ENCODE measurements around the gene OR10S1. TPM values are rescaled to one million over a fixed set of nuclear protein-coding genes. Genes with fewer than 3 reads are reported as not detected.

OR10S1 gene
- total RNA-seq, 1 experiment from 2014 or later: not detected

Other genes starting within 250 kb of the OR10S1 start
- gene ZNF202, start 236.1 kb downstream of the OR10S1 start, total RNA-seq (2014; rRNA removed; shearing (Covaris generic); ENCODE audit: low replicate concordance): 10.0 and 21.2 TPM in 2 replicates
- gene OR6X1, start 223.3 kb downstream of the OR10S1 start, total RNA-seq (2014; rRNA removed; shearing (Covaris generic); ENCODE audit: low replicate concordance): not detected in 2 replicates
- gene OR6M1, start 171.4 kb downstream of the OR10S1 start, total RNA-seq (2014; rRNA removed; shearing (Covaris generic); ENCODE audit: low replicate concordance): not detected in 2 replicates
- gene TMEM225, start 92.1 kb downstream of the OR10S1 start, total RNA-seq (2014; rRNA removed; shearing (Covaris generic); ENCODE audit: low replicate concordance): not detected in 2 replicates
- not detected in 2 replicates for gene OR8D4, start 75.6 kb downstream of the OR10S1 start, total RNA-seq (2014; rRNA removed; shearing (Covaris generic); ENCODE audit: low replicate concordance)
- gene OR4D5, start 38.2 kb downstream of the OR10S1 start, total RNA-seq (2014; rRNA removed; shearing (Covaris generic); ENCODE audit: low replicate concordance): not detected in 2 replicates
- gene OR6T1, start 33.9 kb downstream of the OR10S1 start, total RNA-seq (2014; rRNA removed; shearing (Covaris generic); ENCODE audit: low replicate concordance): not detected in 2 replicates
- not detected in 2 replicates for gene OR10G6, start 17.4 kb upstream of the OR10S1 start, total RNA-seq (2014; rRNA removed; shearing (Covaris generic); ENCODE audit: low replicate concordance)
- not detected in 2 replicates for gene OR10G4, start 35.2 kb upstream of the OR10S1 start, total RNA-seq (2014; rRNA removed; shearing (Covaris generic); ENCODE audit: low replicate concordance)
- not detected in 2 replicates for gene OR10G9, start 45.2 kb upstream of the OR10S1 start, total RNA-seq (2014; rRNA removed; shearing (Covaris generic); ENCODE audit: low replicate concordance)
- gene OR10G8, start 49.0 kb upstream of the OR10S1 start, total RNA-seq (2014; rRNA removed; shearing (Covaris generic); ENCODE audit: low replicate concordance): not detected in 2 replicates
- gene OR10G7, start 63.5 kb upstream of the OR10S1 start, total RNA-seq (2014; rRNA removed; shearing (Covaris generic); ENCODE audit: low replicate concordance): not detected in 2 replicates
- 0.59 and 0.95 TPM in 2 replicates for gene VWA5A, start 137.7 kb upstream of the OR10S1 start, total RNA-seq (2014; rRNA removed; shearing (Covaris generic); ENCODE audit: low replicate concordance)
- gene OR10D3, start 205.6 kb upstream of the OR10S1 start, total RNA-seq (2014; rRNA removed; shearing (Covaris generic); ENCODE audit: low replicate concordance): not detected in 2 replicates

Data from MG63 (cell line).